SK-N-SH (cell line): ENCODE data around the gene SLC30A2. TPM values are rescaled to one million over a fixed set of nuclear protein-coding genes. Genes with fewer than 3 reads are reported as not detected.

ENCODE experiments used
- CTCF ChIA-PET: fragments of 300-600, 350-600 bp; formaldehyde crosslinking; extraction: SDS; loops from one replicate; lab custom pipeline; 2021; lab: Yijun Ruan, JAX
- POLR2A ChIA-PET: fragments of 350-600 bp; sonication (Branson Sonifier 250); formaldehyde crosslinking; extraction: SDS; loops from one replicate; lab custom pipeline; 2020; ENCODE audit warnings: antibody characterized with exemption, inconsistent platforms; lab: Yijun Ruan, JAX
- DNase-seq: peaks from one replicate; pipeline ENCODE4 v3.0.0; 2012
- H2AFZ ChIP-seq: fragments of 200-600 bp; sonication (generic); 2 replicates; pipeline ENCODE4 v1.8.1; 2016; ENCODE audit warnings: antibody characterized with exemption, mild to moderate bottlenecking, low read depth
- H3F3A ChIP-seq: fragments of 200-600 bp; sonication (generic); replicated peaks from 2 replicates; pipeline ENCODE3; 2016; ENCODE audit warnings: antibody characterized with exemption, mild to moderate bottlenecking; ENCODE audit not compliant: insufficient read depth
- H3K27ac ChIP-seq, 2 experiments: fragments of 200-500 bp in 1 of 2; fragments of 200-600 bp in 1 of 2; sonication (Bioruptor generic) in 1 of 2; sonication (generic), shearing (Covaris generic) in 1 of 2; 2 replicates each; pipeline versions ENCODE4 v1.5.1 to v1.6.1; 2014 to 2016; ENCODE audit warnings: low read depth in 2 of 2, inconsistent platforms in 1 of 2, low read length in 1 of 2, mild to moderate bottlenecking in 1 of 2, mixed read lengths in 1 of 2
- H3K27me3 ChIP-seq: fragments of 200-600 bp; sonication (generic), shearing (Covaris generic); 2 replicates; pipeline ENCODE4 v1.6.1; 2016; ENCODE audit warnings: mixed run types; ENCODE audit not compliant: insufficient read depth
- H3K36me3 ChIP-seq, 2 experiments: fragments of 200-500 bp in 1 of 2; fragments of 200-600 bp in 1 of 2; sonication (Bioruptor generic) in 1 of 2; sonication (generic) in 1 of 2; replicated peaks in 1 of 2; 2 replicates each; pipeline versions ENCODE3 to v1.5.1; 2014 to 2016; ENCODE audit warnings: low read length in 1 of 2, mild to moderate bottlenecking in 1 of 2; ENCODE audit not compliant: insufficient read depth in 2 of 2, control insufficient read depth in 1 of 2
- H3K4me1 ChIP-seq, 2 experiments: fragments of 200-500 bp in 1 of 2; fragments of 200-600 bp in 1 of 2; sonication (Bioruptor generic) in 1 of 2; sonication (generic), shearing (Covaris generic) in 1 of 2; 2 replicates each; pipeline versions ENCODE4 v1.5.1 to v1.6.1; 2014 to 2016; ENCODE audit warnings: low read depth in 1 of 2, low read length in 1 of 2, mixed run types in 1 of 2; ENCODE audit not compliant: insufficient read depth in 2 of 2, control insufficient read depth in 1 of 2
- H3K4me2 ChIP-seq: fragments of 200-600 bp; sonication (generic), shearing (Covaris generic); 2 replicates; pipeline ENCODE4 v1.6.1; 2017; ENCODE audit warnings: mixed run types
- H3K4me3 ChIP-seq, 2 experiments: fragments of 200-500 bp in 1 of 2; fragments of 200-600 bp in 1 of 2; sonication (Bioruptor generic) in 1 of 2; sonication (generic), shearing (Covaris generic) in 1 of 2; 2 replicates each; pipeline versions ENCODE4 v1.5.1 to v1.8.1; 2014 to 2016; ENCODE audit warnings: low read depth in 2 of 2, inconsistent platforms in 1 of 2, low read length in 1 of 2, mild to moderate bottlenecking in 1 of 2, mixed read lengths in 1 of 2, moderate library complexity in 1 of 2
- H3K79me2 ChIP-seq: fragments of 200-600 bp; sonication (generic); 2 replicates; pipeline ENCODE4 v1.8.1; 2017; ENCODE audit warnings: mild to moderate bottlenecking; ENCODE audit not compliant: insufficient read depth
- H3K9ac ChIP-seq: fragments of 200-600 bp; sonication (generic); 2 replicates; pipeline ENCODE4 v1.6.1; 2017; ENCODE audit warnings: mixed run types
- H3K9me2 ChIP-seq: fragments of 200-600 bp; sonication (generic); 2 replicates; pipeline ENCODE4 v1.6.1; 2017; ENCODE audit warnings: mixed run types
- H3K9me3 ChIP-seq: fragments of 200-600 bp; sonication (generic); 2 replicates; pipeline ENCODE4 v1.6.1; 2017; ENCODE audit warnings: mixed run types, mild to moderate bottlenecking, moderate library complexity
- H4K20me1 ChIP-seq: fragments of 200-600 bp; sonication (generic); 2 replicates; pipeline ENCODE4 v1.6.1; 2017; ENCODE audit warnings: mild to moderate bottlenecking, mixed run types; ENCODE audit not compliant: insufficient read depth
- CHD2 ChIP-seq: fragments of 150-350 bp; IDR thresholded peaks from 2 replicates; pipeline ENCODE4 v1.6.1; 2018; ENCODE audit warnings: low read length; ENCODE audit not compliant: partially characterized antibody
- CTCF ChIP-seq: fragments of 200-600 bp; sonication (generic); IDR thresholded peaks from 2 replicates; pipeline ENCODE4 v1.6.1; 2017; ENCODE audit warnings: antibody characterized with exemption, mild to moderate bottlenecking, moderate library complexity
- FOSL2 ChIP-seq: IDR thresholded peaks from 2 replicates; pipeline ENCODE4 v1.4.0; 2012; ENCODE audit warnings: low read depth, mild to moderate bottlenecking, moderate library complexity, borderline replicate concordance
- IRF3 ChIP-seq: fragments of 150-350 bp; IDR thresholded peaks from 2 replicates; pipeline ENCODE4 v1.6.1; 2016; ENCODE audit warnings: mild to moderate bottlenecking, low read depth, low read length
- JUND ChIP-seq: IDR thresholded peaks from 2 replicates; pipeline ENCODE4 v1.4.0; 2012
- MXI1 ChIP-seq: IDR thresholded peaks from 2 replicates; pipeline ENCODE4 v1.6.1; 2012; ENCODE audit warnings: mild to moderate bottlenecking, low read depth, low read length, improper control_type of control experiment
- PBX3 ChIP-seq: IDR thresholded peaks from 2 replicates; pipeline ENCODE4; 2012
- RCOR1 ChIP-seq: fragments of 150-350 bp; IDR thresholded peaks from 2 replicates; pipeline ENCODE4 v1.6.1; 2017; ENCODE audit warnings: antibody characterized with exemption, low read length
- ZBTB33 ChIP-seq: IDR thresholded peaks from 2 replicates; pipeline ENCODE4 v1.4.0; 2012; ENCODE audit warnings: low read depth, borderline replicate concordance
- WGBS: methylation state at CpG from one replicate; pipeline ENCODE4 v1.1.6; 2017; ENCODE audit warnings: low lambda C conversion rate; 5-methylcytosine and 5-hydroxymethylcytosine counted together
- polyA plus RNA-seq, 3 experiments: library from polyadenylated mRNA; depleted of rRNA; stranded (reverse); fragments of >200 nt; gene quantifications; 2 replicates each; pipeline ENCODE4 v1.2.3, GENCODE V29; 2012

SLC30A2 gene
- polyA plus RNA-seq, 1 of the 3 experiments (the other 2 are of a cell fraction), result not detected

GRCh38 chr1:26023826-26024225 is 22.1 kb downstream of the SLC30A2 start:
- CTCF ChIA-PET, result interaction anchor here (0.9 to 2.8 kb wide), 3 partner anchors 11 to 146 kb away, joined by 3 to 12 read pairs (median 4); partner anchors contain the start of gene ZNF593
- Histone ChIP-seq H3K4me3 (no peak overlapping the region), H3K9me3 (no peaks in the 10 kb centered on the region), H2AFZ (no peak overlapping the region), H3K36me3 (no peaks in the 10 kb centered on the region), H3F3A (no peaks in the 10 kb centered on the region), H3K79me2 (no peaks in the 10 kb centered on the region), H3K4me2 (peak overlapping the region; percentile 11; the same call in 1 of the 2 replicates), H3K27me3 (no peaks in the 10 kb centered on the region), H4K20me1 (no peaks in the 10 kb centered on the region), H3K9me2 (no peaks in the 10 kb centered on the region), H3K27ac (no peak overlapping the region), H3K9ac (no peak overlapping the region), H3K4me1 (peaks cover 0 to 34% of the 10 kb centered on the region in 2 experiments; a peak in 1 of 4 replicates)
- WGBS, result 94% methylated on average over 5 of the region's 5 CpGs
- TF ChIP-seq RCOR1, result no peak
- DNase-seq, result no peak
- POLR2A ChIA-PET, result no interaction called here

- peaks cover 0 to 34% of the 10 kb centered on the region in 2 experiments; a peak in 1 of 4 replicates for H3K4me1 ChIP-seq
- no peaks in the 10 kb centered on the region for H3K9me3 ChIP-seq
- ChIA-PET CTCF (interaction anchor here (0.9 to 2.8 kb wide), 2 partner anchors 12 to 13 kb away, joined by 3 to 12 read pairs; no protein-coding TSS in a partner anchor), POLR2A (no interaction called here)
- no peaks in the 10 kb centered on the region for H3F3A ChIP-seq
- peak overlapping the region; percentile 71; the same call in 1 of the 2 replicates for H3K4me2 ChIP-seq
- no peaks in the 10 kb centered on the region for H3K36me3 ChIP-seq
- no peak for TF ChIP-seq CTCF
- TF ChIP-seq ZBTB33, result no peak
- no peak for TF ChIP-seq CHD2
- no peak for TF ChIP-seq FOSL2
- no peak for TF ChIP-seq IRF3
- no peak for TF ChIP-seq JUND
- TF ChIP-seq PBX3, result no peak
- TF ChIP-seq MXI1, result no peak
- no peak overlapping the region for H3K9ac ChIP-seq
- no peaks in the 10 kb centered on the region for H3K9me2 ChIP-seq
- H4K20me1 ChIP-seq, result no peaks in the 10 kb centered on the region
- 89% methylated on average over 7 of the region's 13 CpGs for WGBS
- H3K27me3 ChIP-seq, result no peaks in the 10 kb centered on the region
- H3K4me3 ChIP-seq, result no peak overlapping the region
- H2AFZ ChIP-seq, result no peak overlapping the region
- H3K79me2 ChIP-seq, result no peaks in the 10 kb centered on the region
- peak overlapping the region in 1 of 2 experiments; percentile 95; a peak in 2 of 4 replicates for H3K27ac ChIP-seq
- no peak for DNase-seq
Measured at GRCh38 chr1:26023009-26023408, 22.9 kb downstream of the SLC30A2 start.
